ENCODE data around the gene CPNE4. TPM values are rescaled to one million over a fixed set of nuclear protein-coding genes. Genes with fewer than 3 reads are reported as not detected.

Gene CPNE4
- total and polyA plus RNA-seq, 9 of the 15 experiments (the other 6 are each of a cell fraction or from before 2014, with no cell fraction given), result not detected

DNA sequence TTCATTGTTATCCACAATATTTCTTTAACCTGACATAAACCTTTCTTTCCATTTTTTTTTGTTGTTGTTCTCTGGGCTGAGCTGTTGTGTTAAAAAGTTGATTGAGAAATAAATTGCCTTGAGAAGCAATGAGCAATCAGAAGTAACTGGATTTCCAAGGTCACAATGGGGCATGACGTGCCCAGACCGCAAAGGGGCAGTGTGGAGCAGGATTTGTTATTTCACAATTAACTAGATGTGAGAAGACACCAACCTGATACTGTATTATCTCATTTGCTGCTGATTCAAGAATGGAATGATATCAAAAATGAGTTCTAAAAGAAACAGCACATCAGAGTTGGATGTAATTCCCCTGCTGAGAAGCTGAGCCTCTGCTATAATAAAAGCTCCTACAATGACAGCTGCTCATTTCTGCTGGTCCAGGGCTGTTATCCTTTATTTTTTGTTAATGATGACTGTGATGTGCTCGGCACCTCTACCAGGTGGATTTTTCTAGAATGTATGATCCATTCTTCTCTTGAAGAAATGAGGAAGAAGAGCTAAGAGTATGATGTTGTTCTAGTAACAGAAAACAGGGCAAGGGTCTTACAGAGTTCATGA lies 28.1 kb downstream of the CPNE4 start (continued):
- no peak for TF ChIP-seq ZNF184 (CRISPR knock-in tag; IDR thresholded peaks at IDR 0.05)
- TF ChIP-seq RAD21 (CRISPR knock-in tag; conservative IDR thresholded peaks at IDR 0.05 in 1 of 2, IDR thresholded peaks at IDR 0.05 in 1 of 2), result peak in 1 of 2 experiments; percentile 30; a peak in 1 of 4 replicates
- TF ChIP-seq CEBPG (CRISPR knock-in tag; IDR thresholded peaks at IDR 0.05), result no peak
- TF ChIP-seq CEBPG (tag; conservative IDR thresholded peaks at IDR 0.05 in 1 of 2, IDR thresholded peaks at IDR 0.05 in 1 of 2), result 0 out of 4 replicates have a peak, but pooled peaks of 1 of the 2 experiments have one; percentile 41
- peak; percentile 72 for TF ChIP-seq CEBPB (tag; IDR thresholded peaks at IDR 0.05)
- no peak for TF ChIP-seq CBFA2T3 (IDR thresholded peaks at IDR 0.05)

- FAIRE-seq, result no peak
- CTCF ChIA-PET (ENCODE audit: low intra/inter-chr PET ratio), result no interaction called here
- H3K79me2 ChIP-seq (ENCODE audit: control insufficient read depth, insufficient read depth, low read length), result no peaks in the 10 kb centered on the region
- no peaks in the 10 kb centered on the region for H3K27me3 ChIP-seq (ENCODE audit: control insufficient read depth in 2 of 2, insufficient read depth in 2 of 2, low read length in 2 of 2)
- no peak for DNase-seq (ENCODE audit: extremely low read depth in 1 of 4, low spot score in 3 of 4)
- no peaks in the 10 kb centered on the region for H4K20me1 ChIP-seq (replicated peaks; ENCODE audit: control insufficient read depth, insufficient read depth, low read length)
- H3K4me1 ChIP-seq (replicated peaks in 1 of 2; ENCODE audit: control insufficient read depth in 2 of 2, insufficient read depth in 2 of 2, low read length in 2 of 2), result no peaks in the 10 kb centered on the region
- in situ Hi-C loops (cut with MboI) (loop anchor here (25.0 kb wide), 1 partner anchor 967 kb away; the partner anchor contains the start of genes ASTE1 and NEK11), intact Hi-C loops (cut with micrococcal nuclease) (no loop called here)
- TF ChIP-seq ZNF445 (CRISPR knock-in tag; IDR thresholded peaks at IDR 0.05; ENCODE audit: low read depth) (no peak), PHF8 (IDR thresholded peaks at IDR 0.05; ENCODE audit: borderline replicate concordance, low read length) (no peak), CGGBP1 (CRISPR knock-in tag; IDR thresholded peaks at IDR 0.05) (no peak), ZNF408 (CRISPR knock-in tag; IDR thresholded peaks at IDR 0.05; ENCODE audit: low read depth) (no peak), SAFB2 (IDR thresholded peaks at IDR 0.05; ENCODE audit: borderline replicate concordance, low read depth, low read length, severe bottlenecking) (no peak), DDX20 (tag; IDR thresholded peaks at IDR 0.05; ENCODE audit: low read depth) (no peak), RAD51 (IDR thresholded peaks at IDR 0.05; ENCODE audit: borderline replicate concordance, low read depth) (no peak)
- TF ChIP-seq, protein P1, sequence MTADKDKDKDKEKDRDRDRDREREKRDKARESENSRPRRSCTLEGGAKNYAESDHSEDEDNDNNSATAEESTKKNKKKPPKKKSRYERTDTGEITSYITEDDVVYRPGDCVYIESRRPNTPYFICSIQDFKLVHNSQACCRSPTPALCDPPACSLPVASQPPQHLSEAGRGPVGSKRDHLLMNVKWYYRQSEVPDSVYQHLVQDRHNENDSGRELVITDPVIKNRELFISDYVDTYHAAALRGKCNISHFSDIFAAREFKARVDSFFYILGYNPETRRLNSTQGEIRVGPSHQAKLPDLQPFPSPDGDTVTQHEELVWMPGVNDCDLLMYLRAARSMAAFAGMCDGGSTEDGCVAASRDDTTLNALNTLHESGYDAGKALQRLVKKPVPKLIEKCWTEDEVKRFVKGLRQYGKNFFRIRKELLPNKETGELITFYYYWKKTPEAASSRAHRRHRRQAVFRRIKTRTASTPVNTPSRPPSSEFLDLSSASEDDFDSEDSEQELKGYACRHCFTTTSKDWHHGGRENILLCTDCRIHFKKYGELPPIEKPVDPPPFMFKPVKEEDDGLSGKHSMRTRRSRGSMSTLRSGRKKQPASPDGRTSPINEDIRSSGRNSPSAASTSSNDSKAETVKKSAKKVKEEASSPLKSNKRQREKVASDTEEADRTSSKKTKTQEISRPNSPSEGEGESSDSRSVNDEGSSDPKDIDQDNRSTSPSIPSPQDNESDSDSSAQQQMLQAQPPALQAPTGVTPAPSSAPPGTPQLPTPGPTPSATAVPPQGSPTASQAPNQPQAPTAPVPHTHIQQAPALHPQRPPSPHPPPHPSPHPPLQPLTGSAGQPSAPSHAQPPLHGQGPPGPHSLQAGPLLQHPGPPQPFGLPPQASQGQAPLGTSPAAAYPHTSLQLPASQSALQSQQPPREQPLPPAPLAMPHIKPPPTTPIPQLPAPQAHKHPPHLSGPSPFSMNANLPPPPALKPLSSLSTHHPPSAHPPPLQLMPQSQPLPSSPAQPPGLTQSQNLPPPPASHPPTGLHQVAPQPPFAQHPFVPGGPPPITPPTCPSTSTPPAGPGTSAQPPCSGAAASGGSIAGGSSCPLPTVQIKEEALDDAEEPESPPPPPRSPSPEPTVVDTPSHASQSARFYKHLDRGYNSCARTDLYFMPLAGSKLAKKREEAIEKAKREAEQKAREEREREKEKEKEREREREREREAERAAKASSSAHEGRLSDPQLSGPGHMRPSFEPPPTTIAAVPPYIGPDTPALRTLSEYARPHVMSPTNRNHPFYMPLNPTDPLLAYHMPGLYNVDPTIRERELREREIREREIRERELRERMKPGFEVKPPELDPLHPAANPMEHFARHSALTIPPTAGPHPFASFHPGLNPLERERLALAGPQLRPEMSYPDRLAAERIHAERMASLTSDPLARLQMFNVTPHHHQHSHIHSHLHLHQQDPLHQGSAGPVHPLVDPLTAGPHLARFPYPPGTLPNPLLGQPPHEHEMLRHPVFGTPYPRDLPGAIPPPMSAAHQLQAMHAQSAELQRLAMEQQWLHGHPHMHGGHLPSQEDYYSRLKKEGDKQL (CRISPR knock-in tag; IDR thresholded peaks at IDR 0.05; ENCODE audit: borderline replicate concordance), result no peak
- H3K4me2 ChIP-seq (ENCODE audit: insufficient read depth, low read length), result no peak overlapping the region
- no peak overlapping the region for H2AFZ ChIP-seq (ENCODE audit: low read depth, low read length)
- H3K27ac ChIP-seq (ENCODE audit: extremely low read depth, low read depth, low read length), result no peak overlapping the region
- POLR2A ChIA-PET, result no interaction called here
- no peak overlapping the region for H3K9ac ChIP-seq (ENCODE audit: insufficient read depth in 1 of 2, low read depth in 2 of 2, low read length in 2 of 2)
- no peaks in the 10 kb centered on the region for H3K9me3 ChIP-seq (replicated peaks; ENCODE audit: control insufficient read depth, insufficient read depth, low read depth, low read length)
- 0% methylated on average over 2 of the region's 2 CpGs for WGBS (ENCODE audit: insufficient coverage, low coverage, missing lambda C conversion rate)
- no peaks in the 10 kb centered on the region for H3K36me3 ChIP-seq (ENCODE audit: control insufficient read depth, insufficient read depth, low read length)
- ATAC-seq, result no peak
- no peaks in the 10 kb centered on the region for H3K9me1 ChIP-seq (ENCODE audit: control insufficient read depth, insufficient read depth, low read length)
- no peak overlapping the region for H3K4me3 ChIP-seq
- BruUV-seq (replicated peaks), result no TSS peak
These were observed 30.2 kb downstream of the CPNE4 start for GRCh38 chr3:132004571-132004970.

All from K562 (cell line).